HepG2 (cell line): Measurements from ENCODE around the gene REEP6. TPM values are rescaled to one million over a fixed set of nuclear protein-coding genes. Genes with fewer than 3 reads are reported as not detected.

Experiments
- ATAC-seq: fragments of 200-7000 bp; cut with Tn5 transposase; 3 replicates; pipeline ENCODE4 v1.9.1; 2020; ENCODE audit warnings: mild to moderate bottlenecking, moderate library complexity
- BruUV-seq: library from RNA; stranded (reverse); fragments of 400-500 nt; replicated peaks from 2 replicates; lab custom pipeline; 2021; lab: Mats Ljungman, UMichigan
- CTCF ChIA-PET: fragments of 300-600 bp; formaldehyde crosslinking; extraction: SDS; loops from one replicate; lab custom pipeline; 2021; ENCODE audit warnings: low total read pairs, inconsistent platforms, low intra/inter-chr PET ratio; lab: Yijun Ruan, JAX
- POLR2A ChIA-PET: fragments of 350-600 bp; sonication (Branson Sonifier 250); formaldehyde crosslinking; loops from one replicate; lab custom pipeline; 2020; ENCODE audit warnings: antibody characterized with exemption, inconsistent platforms; lab: Yijun Ruan, JAX
- DNase-seq: peaks from one replicate; pipeline ENCODE4 v3.0.0-alpha.2; 2015; ENCODE audit warnings: low spot score
- FAIRE-seq: peaks from 3 replicates; lab custom pipeline; 2011; peaks lifted over from hg19 to GRCh38; lab: Jason Lieb, UNC
- H2AFZ ChIP-seq: one replicate; pipeline ENCODE4 v1.6.1; 2011; ENCODE audit warnings: low read length, inconsistent platforms
- H3K27ac ChIP-seq: fragments of 300-600 bp; 3 replicates; pipeline ENCODE4 v1.8.0; 2011; ENCODE audit warnings: mixed run types, mild to moderate bottlenecking, mixed read lengths, low read length, inconsistent platforms; ENCODE audit not compliant: insufficient read depth; ENCODE audit errors: extremely low read length
- H3K27me3 ChIP-seq, 2 experiments: fragments of 200-600 bp in 1 of 2; 2 replicates in 1 of 2; 3 replicates in 1 of 2; pipeline versions ENCODE4 v1.6.0 to v1.8.0; 2011; ENCODE audit warnings: low read length in 2 of 2, mild to moderate bottlenecking in 2 of 2, moderate library complexity in 2 of 2, inconsistent platforms in 1 of 2; ENCODE audit not compliant: insufficient read depth in 2 of 2, control insufficient read depth in 1 of 2
- H3K36me3 ChIP-seq, 2 experiments: fragments of 200-600 bp in 1 of 2; replicated peaks in 1 of 2; 2 replicates in 1 of 2; 3 replicates in 1 of 2; pipeline versions ENCODE4 v1.5.1 to v1.8.0; 2011; ENCODE audit warnings: low read length in 2 of 2, inconsistent platforms in 1 of 2; ENCODE audit not compliant: insufficient read depth in 2 of 2, control insufficient read depth in 1 of 2
- H3K4me1 ChIP-seq: 2 replicates; pipeline ENCODE4 v1.5.1; 2012; ENCODE audit warnings: low read length, inconsistent platforms; ENCODE audit not compliant: insufficient read depth
- H3K4me2 ChIP-seq: 2 replicates; pipeline ENCODE4 v1.6.0; 2011; ENCODE audit warnings: low read depth, low read length, inconsistent platforms
- H3K4me3 ChIP-seq, 3 experiments: fragments of 200-600 bp in 1 of 3; sonication (generic), shearing (Covaris generic) in 1 of 3; replicated peaks in 1 of 3; 2 replicates each; pipeline ENCODE4 v1.5.1; 2011 to 2016; ENCODE audit warnings: low read length in 3 of 3, inconsistent platforms in 2 of 3, low read depth in 2 of 3, mild to moderate bottlenecking in 2 of 3, control low read depth in 1 of 3, mixed read lengths in 1 of 3; ENCODE audit not compliant: insufficient read depth in 1 of 3
- H3K79me2 ChIP-seq: one replicate; pipeline ENCODE4 v1.6.1; 2011; ENCODE audit warnings: low read length, inconsistent platforms; ENCODE audit not compliant: insufficient read depth
- H3K9ac ChIP-seq: 2 replicates; pipeline ENCODE4 v1.6.0; 2011; ENCODE audit warnings: mild to moderate bottlenecking, low read depth, low read length, inconsistent platforms; ENCODE audit not compliant: insufficient read depth
- H3K9me3 ChIP-seq: 2 replicates; pipeline ENCODE4 v1.5.1; 2012; ENCODE audit warnings: mild to moderate bottlenecking, low read length
- H4K20me1 ChIP-seq: 2 replicates; pipeline ENCODE4 v1.6.0; 2011; ENCODE audit warnings: inconsistent platforms, mild to moderate bottlenecking, low read length, moderate library complexity; ENCODE audit not compliant: insufficient read depth
- AGO2 ChIP-seq: fragments of 200-400 bp; formaldehyde crosslinking; optimal IDR thresholded peaks from 2 replicates; pipeline ENCODE3; 2017; ENCODE audit warnings: mild to moderate bottlenecking, low read depth, low read length, moderate library complexity
- HES4 ChIP-seq: sonication (generic); formaldehyde crosslinking; IDR thresholded peaks from 2 replicates; pipeline ENCODE4 v1.9.0; 2021; ENCODE audit warnings: mild to moderate bottlenecking, missing genetic modification reagents, borderline replicate concordance
- HMGXB4 ChIP-seq, 2 experiments: sonication (generic) in 1 of 2; formaldehyde crosslinking in 1 of 2; IDR thresholded peaks; 2 replicates each; pipeline versions ENCODE4 v1.4.0 to v1.6.1; 2018 to 2020; ENCODE audit warnings: missing genetic modification reagents in 2 of 2, borderline replicate concordance in 1 of 2, low read depth in 1 of 2, mild to moderate bottlenecking in 1 of 2, missing biosample characterization in 1 of 2
- NCOA1 ChIP-seq: sonication (generic); formaldehyde crosslinking; IDR thresholded peaks from 2 replicates; pipeline ENCODE4 v1.9.0; 2021; ENCODE audit warnings: missing genetic modification reagents
- TIGD3 ChIP-seq: sonication (generic); formaldehyde crosslinking; IDR thresholded peaks from 2 replicates; pipeline ENCODE4 v1.5.1; 2020; ENCODE audit warnings: mild to moderate bottlenecking, missing genetic modification reagents, borderline replicate concordance
- ZNF839 ChIP-seq: sonication (generic); formaldehyde crosslinking; IDR thresholded peaks from 2 replicates; pipeline ENCODE4 v1.4.0; 2020; ENCODE audit warnings: missing genetic modification reagents, mild to moderate bottlenecking, borderline replicate concordance
- WGBS: methylation state at CpG from one replicate; pipeline ENCODE4 v1.1.6; 2017; ENCODE audit warnings: low lambda C conversion rate; 5-methylcytosine and 5-hydroxymethylcytosine counted together
- in situ Hi-C: cut with HindIII; loops from 2 replicates; pipeline ENCODE4 v1.10.0; 2017; ENCODE audit warnings: low pct_unique_long_range_greater_than_20kb; ENCODE audit not compliant: extremely low pct_ligation_motif_present
- intact Hi-C: fragments of 100-400 bp; cut with micrococcal nuclease; formaldehyde crosslinking; loops from one replicate; pipeline ENCODE4 v1.10.0; 2022; ENCODE audit not compliant: unreplicated experiment
- polyA plus RNA-seq, 8 experiments: library from polyadenylated mRNA; depleted of rRNA in 3 of 8; stranded (reverse) in 7 of 8; unstranded in 1 of 8; fragments of >200 nt; fragmentation: Illumina TruSeq in 4 of 8; extraction: Trizol in 4 of 8; gene quantifications; 2 replicates each; pipeline versions ENCODE4 v1.2.1 to v1.2.3, GENCODE V29; 2011 to 2016; ENCODE audit warnings: low read depth in 4 of 8, missing spikeins in 1 of 8, mixed read lengths in 1 of 8; ENCODE audit not compliant: insufficient read depth in 1 of 8
- total RNA-seq, 5 experiments: library from RNA; depleted of rRNA; stranded (reverse); fragments of >200 nt; fragmentation: Illumina TruSeq; extraction: Trizol; gene quantifications; 2 replicates each; pipeline ENCODE4 v1.2.3, GENCODE V29; 2016; ENCODE audit warnings: low read depth in 1 of 5
- TF ChIP-seq, protein P1 (sequence below): sonication (generic); formaldehyde crosslinking; IDR thresholded peaks from 2 replicates; pipeline ENCODE4 v1.4.0; 2020; ENCODE audit warnings: missing genetic modification reagents

REEP6 gene
- total and polyA plus RNA-seq, 2 of the 13 experiments (the other 11 are each of a cell fraction or from before 2014, with no cell fraction given), result 10.0 to 28.8 TPM

- in situ Hi-C loops (no loop called here), intact Hi-C loops (no loop called here)
- no peak for ATAC-seq
- H2AFZ ChIP-seq, result no peak overlapping the region
- peaks cover 12% of the 10 kb centered on the region for H4K20me1 ChIP-seq
- no peak overlapping the region for H3K9ac ChIP-seq
- no peak overlapping the region for H3K27ac ChIP-seq
- no peak overlapping the region for H3K4me3 ChIP-seq
- no peak for DNase-seq
- peaks cover 2 to 8% of the 10 kb centered on the region in 2 experiments; a peak in 3 of 5 replicates for H3K36me3 ChIP-seq
- ChIA-PET POLR2A (interaction anchor here (1.3 to 2.8 kb wide), 3 partner anchors 15 to 207 kb away, joined by 3 to 16 read pairs (median 15); partner anchors contain the start of genes CIRBP, PCSK4 and REEP6), CTCF (no interaction called here)
- no peaks in the 10 kb centered on the region for H3K9me3 ChIP-seq
- peaks cover 40% of the 10 kb centered on the region for H3K4me1 ChIP-seq
- H3K27me3 ChIP-seq, result no peaks in the 10 kb centered on the region
- WGBS, result 97% methylated on average over 11 of the region's 31 CpGs
- BruUV-seq, result no TSS peak
- FAIRE-seq, result no peak
- no peak overlapping the region for H3K4me2 ChIP-seq
- TF ChIP-seq ZNF839 (CRISPR knock-in tag), result no peak
- TF ChIP-seq AGO2, result peak; percentile 83
- TF ChIP-seq, protein P1, sequence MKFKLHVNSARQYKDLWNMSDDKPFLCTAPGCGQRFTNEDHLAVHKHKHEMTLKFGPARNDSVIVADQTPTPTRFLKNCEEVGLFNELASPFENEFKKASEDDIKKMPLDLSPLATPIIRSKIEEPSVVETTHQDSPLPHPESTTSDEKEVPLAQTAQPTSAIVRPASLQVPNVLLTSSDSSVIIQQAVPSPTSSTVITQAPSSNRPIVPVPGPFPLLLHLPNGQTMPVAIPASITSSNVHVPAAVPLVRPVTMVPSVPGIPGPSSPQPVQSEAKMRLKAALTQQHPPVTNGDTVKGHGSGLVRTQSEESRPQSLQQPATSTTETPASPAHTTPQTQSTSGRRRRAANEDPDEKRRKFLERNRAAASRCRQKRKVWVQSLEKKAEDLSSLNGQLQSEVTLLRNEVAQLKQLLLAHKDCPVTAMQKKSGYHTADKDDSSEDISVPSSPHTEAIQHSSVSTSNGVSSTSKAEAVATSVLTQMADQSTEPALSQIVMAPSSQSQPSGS (CRISPR knock-in tag), result no peak
- no peak for TF ChIP-seq HMGXB4 (CRISPR knock-in tag; IDR thresholded peaks at IDR 0.05; ENCODE audit: borderline replicate concordance in 1 of 2, low read depth in 1 of 2)
- no peak for TF ChIP-seq HES4
- TF ChIP-seq TIGD3 (CRISPR knock-in tag), result no peak
- TF ChIP-seq NCOA1 (CRISPR knock-in tag), result no peak
- peaks cover 16% of the 10 kb centered on the region for H3K79me2 ChIP-seq
Observed at GRCh38 chr19:1475751-1476437, 15.1 kb upstream of the REEP6 start.
